Putamen (tissue), 1 donor: ENCODE measurements around the gene ETS2.

Experiments used
- DNase-seq: peaks from one replicate; pipeline ENCODE4 v3.0.0-alpha.2; 2016; ENCODE audit warnings: low spot score

Gene ETS2

DNA sequence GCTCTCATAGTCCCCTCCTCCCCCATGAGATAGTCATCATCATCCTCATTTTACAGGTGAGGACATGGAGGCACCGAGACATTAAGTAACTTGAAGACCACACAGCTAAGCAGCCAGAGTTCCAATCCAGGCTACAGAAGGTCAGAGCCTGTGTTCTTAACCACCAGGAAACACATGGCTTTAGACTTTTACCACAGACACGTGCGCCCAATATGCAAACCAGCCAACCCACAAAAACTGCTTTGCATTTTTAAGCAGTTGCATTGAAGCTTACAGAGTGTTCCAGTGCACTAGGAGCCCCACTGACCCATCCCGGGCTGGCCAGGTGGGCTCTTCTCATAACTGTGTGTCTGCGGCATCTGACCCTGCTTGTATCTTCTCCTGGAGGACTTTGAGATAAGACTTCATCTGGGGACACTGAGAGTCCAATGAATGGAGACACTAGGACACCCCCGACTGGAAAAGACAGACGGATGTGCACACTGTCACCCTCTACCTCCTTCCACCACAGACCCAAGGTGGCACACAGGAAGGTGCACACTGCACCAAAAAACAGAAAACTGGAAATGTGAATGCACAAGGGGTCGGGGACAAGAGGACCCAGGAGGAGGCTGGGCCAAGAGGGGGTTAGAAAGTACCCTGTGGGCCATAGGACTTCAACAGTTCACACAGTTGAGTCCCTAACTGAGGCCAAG lies 56.4 kb downstream of the ETS2 start:
- no peak for DNase-seq

DNA sequence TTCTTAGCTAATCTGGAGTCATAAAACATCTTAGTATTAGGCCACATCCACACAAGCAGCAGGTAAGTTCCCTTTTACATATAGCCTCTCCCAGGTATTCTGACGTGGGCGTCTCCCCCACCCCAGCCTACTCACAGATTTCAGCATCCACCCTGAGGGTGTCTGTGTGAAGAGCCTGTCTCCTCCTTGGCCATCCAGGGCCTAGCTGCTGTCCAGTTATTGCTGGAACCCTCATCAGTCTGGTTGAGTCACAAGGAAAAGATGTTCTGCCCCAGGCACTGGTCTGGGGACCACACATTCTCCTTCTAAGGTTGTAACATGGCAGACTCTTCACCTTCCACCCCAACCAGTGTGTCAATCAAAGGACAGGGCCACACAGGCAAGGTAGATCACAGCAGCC lies 57.6 kb downstream of the ETS2 start:
- DNase-seq: no peak

DNA sequence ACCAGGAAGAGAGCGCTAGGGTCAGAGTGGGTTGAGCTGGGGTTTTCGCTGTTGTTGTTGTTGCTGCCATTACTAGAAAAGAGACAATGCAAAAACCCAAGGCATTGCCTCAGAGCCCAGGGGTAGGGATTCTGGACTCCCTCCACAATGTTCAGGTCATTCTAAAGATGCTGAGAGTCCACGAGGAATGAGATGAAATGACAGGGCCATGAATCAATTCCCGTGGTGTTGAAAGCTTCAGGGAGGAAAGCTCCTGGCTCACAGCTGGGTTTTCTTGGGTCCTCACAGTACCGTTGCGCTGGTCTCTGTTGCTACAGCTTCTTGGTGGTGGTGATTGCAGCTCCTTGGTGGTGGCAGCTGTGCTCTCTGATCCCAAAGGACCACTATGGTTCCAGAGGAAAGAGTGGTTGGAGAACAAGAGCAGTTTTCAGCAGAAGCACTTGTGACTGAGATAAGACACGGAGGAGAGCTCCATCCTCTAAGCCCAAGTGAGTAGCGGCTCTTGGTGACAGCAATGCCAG lies 58.2 kb downstream of the ETS2 start:
- no peak for DNase-seq

GRCh38 chr21:38864964-38865363 lies 59.2 kb downstream of the ETS2 start:
- no peak for DNase-seq

DNA sequence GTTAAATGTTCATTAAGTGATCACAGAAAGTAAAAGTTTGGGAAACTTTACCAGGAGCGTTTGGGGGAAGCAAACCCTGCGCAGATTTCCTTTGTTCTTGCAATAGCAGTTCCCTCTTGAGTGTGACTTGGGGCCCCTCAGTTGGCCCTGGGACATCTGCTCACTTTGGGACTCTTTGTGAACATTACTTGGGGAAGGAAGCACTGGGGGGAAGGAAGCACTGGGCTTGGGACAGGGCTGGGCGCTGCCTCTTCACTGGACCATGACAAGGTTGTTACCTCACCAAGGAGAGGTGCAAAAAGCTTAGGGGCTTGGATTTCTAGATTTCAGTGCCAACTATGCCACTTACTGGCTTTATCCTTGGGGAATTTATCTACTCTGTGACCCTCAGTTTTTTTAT lies 63.5 kb downstream of the ETS2 start:
- no peak for DNase-seq

DNA sequence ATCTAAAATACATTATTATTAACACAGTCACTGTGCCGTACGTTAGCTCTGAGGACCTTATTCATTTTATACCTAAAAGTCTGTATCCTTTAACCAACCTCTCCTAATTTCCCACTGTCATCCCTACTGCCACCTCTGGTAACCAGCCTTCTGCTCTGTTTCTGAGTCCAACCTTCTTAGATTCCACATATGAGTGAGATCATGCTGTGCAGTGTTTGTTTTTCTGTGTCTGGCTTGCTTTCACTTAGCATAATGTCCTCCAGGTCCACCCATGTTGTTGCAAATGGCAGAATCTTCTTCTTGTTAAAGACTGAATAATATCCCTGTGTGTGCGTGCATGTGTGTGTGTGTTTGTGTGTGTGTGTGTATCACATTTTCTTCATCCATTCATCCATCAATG lies 64.2 kb downstream of the ETS2 start:
- no peak for DNase-seq
